ENCODE results near the gene GAS5. TPM values are rescaled to one million over a fixed set of nuclear protein-coding genes. Genes with fewer than 3 reads are reported as not detected.

Gene GAS5
- total and polyA plus RNA-seq, 8 donors, result 260 to 1,064 (median 764) TPM

- TF ChIP-seq CTCF (IDR thresholded peaks at IDR 0.05), result no peak
- ATAC-seq (no peak), DNase-seq (no peak)
- peaks cover 0 to 44% of the 10 kb centered on the region in 2 donors for H3K36me3 ChIP-seq
- H3K4me3 ChIP-seq, result no peak overlapping the region
- no peak overlapping the region for H3K27ac ChIP-seq
- H3K27me3 ChIP-seq, result no peaks in the 10 kb centered on the region
- no peaks in the 10 kb centered on the region for H3K9me3 ChIP-seq
- intact Hi-C loops (cut with DNase I), result no loop called here
- peaks cover 4 to 8% of the 10 kb centered on the region in 2 donors for H3K4me1 ChIP-seq
Measured at GRCh38 chr1:173876732-173877131, 8.9 kb upstream of the GAS5 start.

- Histone ChIP-seq H3K27me3 (no peaks in the 10 kb centered on the region), H3K27ac (peak overlapping the region in 1 of 2 donors; percentile 99), H3K9me3 (no peaks in the 10 kb centered on the region), H3K36me3 (peaks cover 0 to 37% of the 10 kb centered on the region in 2 donors), H3K4me1 (peaks cover 21 to 47% of the 10 kb centered on the region in 2 donors), H3K4me3 (no peak overlapping the region)
- no peak for TF ChIP-seq CTCF (IDR thresholded peaks at IDR 0.05)
- DNase-seq (no peak), ATAC-seq (no peak)
- intact Hi-C loops (cut with DNase I), result no loop called here
Measured at GRCh38 chr1:173871500-173871899, 3.7 kb upstream of the GAS5 start.

GRCh38 chr1:173871091-173871490 lies 3.3 kb upstream of the GAS5 start:
- H3K36me3 ChIP-seq, result peaks cover 0 to 37% of the 10 kb centered on the region in 2 donors
- no peak for TF ChIP-seq CTCF (IDR thresholded peaks at IDR 0.05)
- no peak overlapping the region for H3K4me3 ChIP-seq
- ATAC-seq (no peak), DNase-seq (no peak)
- H3K9me3 ChIP-seq, result no peaks in the 10 kb centered on the region
- H3K27ac ChIP-seq, result peak overlapping the region; percentile 97 to 99
- H3K27me3 ChIP-seq, result no peaks in the 10 kb centered on the region
- peaks cover 25 to 51% of the 10 kb centered on the region in 2 donors for H3K4me1 ChIP-seq
- intact Hi-C loops (cut with DNase I), result no loop called here

GRCh38 chr1:173870252-173871075 lies 2.7 kb upstream of the GAS5 start:
- no peak for TF ChIP-seq CTCF (IDR thresholded peaks at IDR 0.05)
- Histone ChIP-seq H3K9me3 (no peaks in the 10 kb centered on the region), H3K4me3 (no peak overlapping the region), H3K4me1 (peaks cover 31 to 58% of the 10 kb centered on the region in 2 donors), H3K36me3 (peaks cover 0 to 37% of the 10 kb centered on the region in 2 donors), H3K27me3 (no peaks in the 10 kb centered on the region), H3K27ac (peak overlapping the region; percentile 97 to 99)
- ATAC-seq (no peak), DNase-seq (peak in 1 of 4 donors; percentile 21)
- intact Hi-C loops (cut with DNase I), result no loop called here

GRCh38 chr1:173869021-173869359 lies 1.2 kb upstream of the GAS5 start:
- Histone ChIP-seq H3K36me3 (peaks cover 3 to 39% of the 10 kb centered on the region in 2 donors), H3K27ac (peak overlapping the region; percentile 97 to 99), H3K9me3 (no peaks in the 10 kb centered on the region), H3K4me3 (peak overlapping the region; percentile 72 to 87), H3K27me3 (no peaks in the 10 kb centered on the region), H3K4me1 (peaks cover 34 to 72% of the 10 kb centered on the region in 2 donors)
- intact Hi-C loops (cut with DNase I), result no loop called here
- peak; percentile 1 for ATAC-seq
- no peak for TF ChIP-seq CTCF (IDR thresholded peaks at IDR 0.05)
- DNase-seq, result no peak
